Measurements from ENCODE around the gene GJA4.

The GJA4 gene
- total RNA-seq = 0 reads per million in 2 donors

DNA sequence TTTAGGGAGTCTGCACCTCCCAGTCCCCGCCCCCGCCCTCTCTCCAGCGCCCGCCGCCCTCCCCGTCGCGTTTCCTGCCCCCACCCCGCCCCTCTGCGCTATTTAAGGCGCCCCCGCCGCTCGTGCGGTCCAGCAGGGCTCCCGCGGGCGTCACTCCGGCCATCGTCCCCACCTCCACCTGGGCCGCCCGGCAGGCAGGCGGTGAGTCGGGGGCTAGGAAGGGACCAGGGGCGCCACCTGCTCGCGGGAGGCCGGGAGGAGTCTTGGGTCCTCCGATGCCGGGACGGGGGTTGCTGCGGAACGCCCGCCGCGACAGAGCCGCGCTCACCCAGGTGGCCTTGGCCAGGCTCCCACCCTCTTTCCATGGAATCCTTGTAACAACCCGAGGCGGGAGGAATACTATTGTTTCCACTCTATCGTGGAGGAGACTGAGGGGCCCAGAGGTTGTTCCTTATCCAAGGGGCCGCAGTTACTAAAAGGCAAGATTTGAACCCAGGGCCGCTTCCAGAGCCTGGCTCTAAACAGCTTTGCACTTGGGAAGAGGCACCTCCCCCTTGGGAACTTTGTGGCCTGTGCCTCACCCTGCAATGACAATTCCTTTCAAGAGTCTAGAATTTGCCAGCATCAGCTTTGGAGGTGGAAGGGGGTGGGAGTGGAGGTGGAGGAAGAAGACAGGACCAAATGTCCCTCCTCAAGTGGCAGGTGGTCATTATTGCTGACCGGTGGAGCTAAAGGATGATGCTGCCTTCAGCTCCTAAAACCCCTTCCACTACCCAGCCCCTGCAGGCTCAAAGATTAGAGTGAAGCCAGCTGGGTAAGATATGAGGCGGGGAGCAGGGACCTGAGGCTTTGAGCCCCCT, at the start of gene GJA4:
Gene GJA4 (plus strand): TSS at position 132 of the 860 bp plus-strand sequence. CDS start 1,215 bp downstream, outside the sequence.
- DNase-seq = no peak

DNA sequence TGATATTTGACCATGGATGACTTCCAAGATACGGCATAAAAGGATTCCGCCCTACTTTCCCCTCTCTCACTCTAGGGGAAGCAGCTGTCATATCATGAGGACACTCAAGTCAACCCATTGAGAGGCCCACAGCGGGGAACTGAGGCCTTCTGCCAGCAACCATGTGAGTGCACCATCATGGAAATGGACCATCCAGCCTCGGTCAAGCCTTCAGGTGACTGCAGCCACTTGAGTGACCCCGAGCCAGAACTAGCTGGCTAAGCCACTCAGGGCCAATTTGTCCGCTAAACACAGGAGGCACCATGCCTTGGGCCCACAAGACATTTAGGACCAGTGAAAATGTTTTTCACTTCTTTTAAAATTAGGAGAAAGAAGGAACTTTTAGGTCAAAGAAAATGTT, 49.0 kb upstream of the GJA4 start:
- DNase-seq = no peak

GRCh38 chr1:34744851-34745250, 47.9 kb upstream of the GJA4 start:
- no peak for DNase-seq

- DNase-seq = no peak
Observed at GRCh38 chr1:34745666-34746065, 47.1 kb upstream of the GJA4 start.

GRCh38 chr1:34746101-34746500, 46.7 kb upstream of the GJA4 start:
- DNase-seq = no peak

GRCh38 chr1:34746785-34747637, 45.8 kb upstream of the GJA4 start:
- DNase-seq = no peak

GRCh38 chr1:34747638-34747941, 45.2 kb upstream of the GJA4 start:
- DNase-seq = no peak

GRCh38 chr1:34749992-34750391, 42.8 kb upstream of the GJA4 start:
- DNase-seq = no peak

GRCh38 chr1:34750610-34751009, 42.2 kb upstream of the GJA4 start:
- no peak for DNase-seq

DNA sequence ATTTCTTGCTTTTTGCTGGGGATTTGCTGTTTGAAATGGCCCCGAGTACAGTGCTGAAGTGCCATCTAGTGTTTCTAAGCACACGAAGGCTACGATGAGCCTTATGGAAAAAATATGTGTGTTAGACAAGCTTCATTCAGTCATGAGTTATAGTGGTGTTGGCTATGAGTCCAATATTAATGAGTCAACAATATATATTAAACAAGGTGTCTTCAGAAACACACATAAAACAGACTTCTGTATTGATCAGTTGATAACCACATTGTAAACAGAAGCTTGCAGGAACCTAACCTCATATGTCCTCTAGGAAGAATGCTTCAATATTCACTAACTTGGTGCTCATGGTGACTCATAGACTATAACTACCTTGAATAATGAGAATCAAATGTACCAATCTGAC, 39.6 kb upstream of the GJA4 start:
- no peak for DNase-seq

DNA sequence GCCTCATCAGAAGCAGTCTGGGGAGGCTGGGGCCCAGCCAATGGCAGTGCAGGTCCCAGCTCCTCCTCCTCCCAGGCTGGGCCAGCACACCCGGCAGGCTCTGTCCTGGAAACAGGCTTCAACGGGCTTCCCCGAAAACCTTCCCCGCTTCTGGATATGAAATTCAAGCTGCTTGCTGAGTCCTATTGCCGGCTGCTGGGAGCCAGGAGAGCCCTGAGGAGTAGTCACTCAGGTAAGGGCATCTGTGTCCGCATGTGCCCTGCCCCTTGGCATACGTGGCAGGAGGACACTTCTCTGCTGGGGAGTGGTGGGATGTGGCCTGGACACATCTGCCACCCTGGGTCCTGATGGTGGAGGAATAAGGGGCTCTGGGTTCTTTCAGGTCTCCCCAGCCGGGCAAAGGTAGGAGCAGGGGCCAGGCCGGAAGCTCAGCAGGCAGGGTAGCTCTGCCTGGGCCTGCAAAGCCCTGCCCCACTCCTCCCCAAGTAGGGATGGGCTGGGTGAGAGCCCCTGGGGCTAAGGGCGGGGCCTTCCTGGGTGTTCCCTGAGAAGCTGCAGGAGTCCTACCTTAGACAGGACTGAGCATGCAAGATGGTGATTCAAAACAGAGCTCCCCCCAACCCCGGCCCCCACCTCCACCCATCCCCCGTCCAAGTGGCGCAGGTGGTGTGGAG, 37.7 kb upstream of the GJA4 start, which contains the start of gene GJB5:
Gene GJB5 (plus strand): TSS at position 84 of the 674 bp plus-strand sequence. CDS start 2,284 bp downstream, outside the sequence.
- no peak for DNase-seq

GRCh38 chr1:34755961-34756360, 36.8 kb upstream of the GJA4 start:
- no peak for DNase-seq

DNA sequence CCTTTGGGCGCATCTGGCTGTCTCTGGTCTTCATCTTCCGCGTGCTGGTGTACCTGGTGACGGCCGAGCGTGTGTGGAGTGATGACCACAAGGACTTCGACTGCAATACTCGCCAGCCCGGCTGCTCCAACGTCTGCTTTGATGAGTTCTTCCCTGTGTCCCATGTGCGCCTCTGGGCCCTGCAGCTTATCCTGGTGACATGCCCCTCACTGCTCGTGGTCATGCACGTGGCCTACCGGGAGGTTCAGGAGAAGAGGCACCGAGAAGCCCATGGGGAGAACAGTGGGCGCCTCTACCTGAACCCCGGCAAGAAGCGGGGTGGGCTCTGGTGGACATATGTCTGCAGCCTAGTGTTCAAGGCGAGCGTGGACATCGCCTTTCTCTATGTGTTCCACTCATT, 35.4 kb upstream of the GJA4 start:
- no peak for DNase-seq

GRCh38 chr1:34758751-34759150, 34.0 kb upstream of the GJA4 start:
- DNase-seq = no peak

- no peak for DNase-seq
Observed at GRCh38 chr1:34759503-34760357, 33.1 kb upstream of the GJA4 start, which contains the start of gene GJB4. GJB4 (plus strand) TSS chr1:34759740; CDS start chr1:34761255, 1,515 bp downstream.

- DNase-seq = no peak
Observed at GRCh38 chr1:34761176-34761761, 31.5 kb upstream of the GJA4 start.

DNA sequence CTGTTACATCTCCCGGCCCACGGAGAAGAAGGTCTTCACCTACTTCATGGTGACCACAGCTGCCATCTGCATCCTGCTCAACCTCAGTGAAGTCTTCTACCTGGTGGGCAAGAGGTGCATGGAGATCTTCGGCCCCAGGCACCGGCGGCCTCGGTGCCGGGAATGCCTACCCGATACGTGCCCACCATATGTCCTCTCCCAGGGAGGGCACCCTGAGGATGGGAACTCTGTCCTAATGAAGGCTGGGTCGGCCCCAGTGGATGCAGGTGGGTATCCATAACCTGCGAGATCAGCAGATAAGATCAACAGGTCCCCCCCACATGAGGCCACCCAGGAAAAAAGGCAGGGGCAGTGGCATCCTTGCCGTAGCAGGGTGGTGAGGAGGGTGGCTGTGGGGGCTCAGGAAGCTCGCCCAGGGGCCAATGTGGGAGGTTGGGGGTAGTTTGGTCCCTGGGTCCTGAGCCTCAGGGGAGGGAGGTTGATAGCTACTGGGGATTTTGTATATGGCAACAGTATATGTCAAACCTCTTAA, 31.0 kb upstream of the GJA4 start:
- DNase-seq = no peak

DNA sequence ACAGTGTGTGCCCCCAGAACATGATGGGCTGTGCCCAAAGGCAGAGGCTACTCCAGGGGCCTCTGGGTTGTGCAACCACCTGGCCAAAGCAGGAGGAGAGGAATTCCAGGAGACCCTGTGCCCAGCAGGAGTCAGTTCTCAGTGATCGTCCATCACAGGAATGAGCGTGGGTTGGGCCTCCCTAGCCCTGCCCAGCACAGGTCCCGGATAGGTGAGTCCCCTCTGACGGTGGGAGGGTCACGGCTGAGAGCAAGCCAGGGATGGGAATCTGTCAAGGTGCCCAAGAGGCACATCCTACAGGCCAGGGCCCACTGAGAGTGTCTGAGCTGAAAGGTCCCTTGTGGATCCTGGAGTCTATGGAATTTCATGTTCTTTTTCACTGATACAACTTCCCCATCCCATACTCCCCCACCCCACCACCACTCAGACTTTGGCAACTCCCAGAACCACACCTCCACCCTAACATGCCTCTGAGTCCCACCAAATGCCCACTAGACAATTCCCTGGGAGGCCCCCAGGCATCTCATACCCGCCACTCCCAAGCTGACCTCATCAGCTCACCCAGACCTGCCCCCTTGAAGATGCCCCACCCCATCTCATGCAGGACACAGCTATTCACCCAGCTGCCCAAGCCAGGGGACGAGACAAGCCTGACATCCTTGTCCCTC, 30.2 kb upstream of the GJA4 start:
- DNase-seq = no peak

DNA sequence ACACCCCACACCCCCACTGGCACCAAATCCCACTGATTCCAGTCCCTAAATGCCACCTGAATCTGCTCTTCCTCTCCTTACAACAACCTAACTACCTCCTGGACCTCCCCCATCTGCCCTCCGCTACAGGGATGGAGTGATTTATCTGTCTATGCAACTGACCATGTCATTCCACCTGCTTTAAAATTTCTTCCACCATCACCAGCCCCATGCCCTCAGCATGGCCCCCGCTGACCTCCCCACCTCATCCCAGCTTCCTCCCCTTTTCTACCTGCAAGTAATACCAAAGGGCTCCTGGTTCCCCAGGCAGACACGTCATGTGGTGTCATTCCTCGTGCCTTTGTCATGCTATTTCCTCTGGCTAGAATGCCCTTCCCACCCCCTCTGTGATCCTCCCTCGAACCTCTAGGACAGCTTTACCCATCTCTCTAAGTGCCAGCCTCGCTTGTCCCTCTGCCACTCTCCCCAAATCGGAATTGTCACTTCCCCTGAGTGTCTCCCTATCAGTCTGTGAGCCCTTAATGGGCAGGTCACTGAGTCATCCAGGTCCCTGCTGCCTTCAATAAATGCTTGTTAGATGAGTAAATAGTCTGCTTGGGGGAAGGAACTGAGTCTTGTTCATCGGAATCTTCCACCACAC, 29.5 kb upstream of the GJA4 start:
- no peak for DNase-seq

GRCh38 chr1:34768856-34769255, 23.9 kb upstream of the GJA4 start:
- no peak for DNase-seq

All from activated gamma-delta T cell (primary cell).